Head of caudate nucleus (tissue), 42 donors: ENCODE results near the gene CXCL12.

Source experiments
- DNase-seq, 42 donors: peaks; one replicate each; pipeline versions ENCODE4 v3.0.0 to v3.0.0-alpha.2; 2020 to 2021; ENCODE audit warnings: mixed read lengths in 7 of 42
- intact Hi-C: fragments of 100-400 bp; cut with DNase I; formaldehyde crosslinking; loops from one replicate; pipeline ENCODE4 v1.15.0; 2022

The CXCL12 gene

GRCh38 chr10:44373341-44373995, 11.4 kb downstream of the CXCL12 start:
- no peak for DNase-seq

DNA sequence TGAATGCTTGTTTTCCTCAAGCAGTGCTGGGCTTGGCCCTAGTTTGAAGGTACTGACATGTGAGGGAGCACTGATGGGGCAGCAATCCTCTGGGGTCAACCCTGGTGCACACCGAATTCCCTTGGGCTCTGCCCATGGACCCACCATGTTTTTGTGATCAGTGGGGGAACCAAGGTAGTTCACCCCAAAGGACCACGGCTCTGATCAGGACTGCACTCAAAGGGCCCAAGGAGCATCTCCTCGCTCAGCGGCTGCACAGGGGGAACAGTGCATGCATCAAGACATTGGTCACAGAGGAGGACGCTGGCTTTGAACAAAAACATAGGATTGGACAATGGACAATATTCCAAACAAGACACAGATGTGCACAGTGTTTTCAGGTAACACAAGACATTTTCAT, 12.7 kb downstream of the CXCL12 start:
- no peak for DNase-seq
- intact Hi-C loops = no loop called here

More at GRCh38 chr10:44373341-44373995, 11.4 kb downstream of the CXCL12 start:
- intact Hi-C loops = no loop called here

- no peak for DNase-seq
- intact Hi-C loops = no loop called here
Observed at GRCh38 chr10:44370731-44371248, 14.1 kb downstream of the CXCL12 start.

- no peak for DNase-seq
- intact Hi-C loops = no loop called here
Observed at GRCh38 chr10:44369854-44370253, 15.0 kb downstream of the CXCL12 start.

DNA sequence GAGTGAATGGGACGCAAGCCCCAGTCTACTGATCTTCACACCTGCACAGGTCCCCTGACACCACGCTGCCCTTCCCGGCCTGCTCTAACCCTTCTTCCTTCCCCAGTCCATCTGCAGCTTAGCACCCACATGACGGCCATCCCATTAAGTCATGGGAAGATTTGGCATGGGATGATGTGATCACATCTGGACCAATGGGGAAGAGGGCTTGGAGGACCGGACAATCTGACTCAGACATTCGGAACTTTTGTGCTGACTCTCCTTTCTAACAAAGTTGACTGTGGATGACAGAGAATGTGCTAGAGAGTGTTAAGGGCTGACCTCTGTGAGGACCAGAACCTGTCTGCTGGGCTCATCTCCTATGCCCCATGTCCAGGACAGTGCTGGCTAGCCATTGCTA, 15.6 kb downstream of the CXCL12 start:
- intact Hi-C loops = no loop called here
- no peak for DNase-seq

- intact Hi-C loops = no loop called here
- no peak for DNase-seq
Observed at GRCh38 chr10:44368637-44369036, 16.3 kb downstream of the CXCL12 start.

GRCh38 chr10:44366941-44367630, 17.8 kb downstream of the CXCL12 start:
- intact Hi-C loops = no loop called here
- DNase-seq = no peak

- DNase-seq = no peak
- intact Hi-C loops = no loop called here
Observed at GRCh38 chr10:44364566-44364965, 20.3 kb downstream of the CXCL12 start.

DNA sequence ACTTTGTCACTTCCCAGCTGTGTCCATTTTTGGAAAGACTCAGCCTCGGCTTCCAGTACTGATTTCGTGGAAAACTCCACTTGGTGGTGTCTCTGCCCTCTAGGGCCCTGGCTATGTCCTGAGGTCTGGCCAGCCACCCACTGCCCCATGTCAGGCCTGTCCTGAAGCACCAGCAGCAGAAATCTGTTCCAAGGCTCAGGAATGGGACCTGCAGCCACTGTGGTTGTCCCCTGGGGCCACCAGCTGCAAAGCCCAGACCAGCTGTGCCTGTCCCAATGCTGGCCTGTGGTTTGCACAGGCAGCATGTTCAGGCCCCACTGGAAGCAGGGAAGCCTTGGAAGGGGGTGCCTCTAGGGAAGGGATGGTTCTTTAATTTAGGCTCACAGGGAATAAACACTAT, 21.2 kb downstream of the CXCL12 start:
- intact Hi-C loops = no loop called here
- DNase-seq = no peak

- DNase-seq = no peak
- intact Hi-C loops = no loop called here
Observed at GRCh38 chr10:44362866-44363711, 21.8 kb downstream of the CXCL12 start.

DNA sequence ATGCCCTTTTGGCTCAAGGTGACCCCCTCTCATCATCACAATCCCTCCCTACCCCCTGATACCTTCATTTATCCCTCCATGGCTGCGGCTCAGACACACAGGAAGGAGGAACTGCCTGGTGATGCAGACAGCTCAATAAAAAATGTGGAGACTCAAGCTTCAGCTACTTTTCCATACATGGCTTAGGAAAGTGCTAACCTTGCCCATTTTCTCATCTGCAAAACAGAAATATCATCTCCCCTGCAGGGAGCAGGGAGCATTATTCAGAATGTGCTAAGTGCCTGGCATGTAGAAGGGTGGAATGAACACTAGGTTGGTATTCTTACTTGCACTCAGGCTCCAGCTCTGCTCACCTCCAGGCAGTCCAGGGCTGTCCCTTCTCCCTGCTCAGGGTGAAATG, 23.8 kb downstream of the CXCL12 start:
- intact Hi-C loops = no loop called here
- DNase-seq = no peak

GRCh38 chr10:44358080-44358771, 26.7 kb downstream of the CXCL12 start:
- no peak for DNase-seq
- intact Hi-C loops = no loop called here

DNA sequence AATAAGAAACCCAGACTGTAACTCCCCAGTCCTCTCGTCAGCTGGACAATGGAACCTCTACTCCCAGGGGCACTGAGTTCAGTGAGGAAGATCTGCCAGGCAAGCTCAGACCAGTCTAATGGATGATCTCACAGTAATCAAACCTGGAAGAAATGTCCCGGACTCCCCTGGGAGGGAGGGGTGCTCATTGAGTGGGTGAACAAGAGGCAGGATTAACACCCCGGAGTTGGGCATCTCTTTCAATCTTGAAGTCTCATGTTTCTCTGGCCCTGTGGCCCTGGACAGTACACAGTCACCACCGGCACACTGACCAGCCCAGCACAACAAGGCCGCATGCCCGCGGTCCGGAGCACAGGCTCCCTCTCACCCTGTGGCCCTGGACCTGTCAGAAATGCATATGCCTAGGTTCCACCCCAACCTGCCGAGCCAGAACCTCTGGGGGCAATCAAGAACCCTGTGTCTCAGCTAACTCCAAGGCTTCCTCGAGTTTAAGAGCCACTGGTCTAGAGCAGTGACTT, 27.8 kb downstream of the CXCL12 start:
- no peak for DNase-seq
- intact Hi-C loops = no loop called here

DNA sequence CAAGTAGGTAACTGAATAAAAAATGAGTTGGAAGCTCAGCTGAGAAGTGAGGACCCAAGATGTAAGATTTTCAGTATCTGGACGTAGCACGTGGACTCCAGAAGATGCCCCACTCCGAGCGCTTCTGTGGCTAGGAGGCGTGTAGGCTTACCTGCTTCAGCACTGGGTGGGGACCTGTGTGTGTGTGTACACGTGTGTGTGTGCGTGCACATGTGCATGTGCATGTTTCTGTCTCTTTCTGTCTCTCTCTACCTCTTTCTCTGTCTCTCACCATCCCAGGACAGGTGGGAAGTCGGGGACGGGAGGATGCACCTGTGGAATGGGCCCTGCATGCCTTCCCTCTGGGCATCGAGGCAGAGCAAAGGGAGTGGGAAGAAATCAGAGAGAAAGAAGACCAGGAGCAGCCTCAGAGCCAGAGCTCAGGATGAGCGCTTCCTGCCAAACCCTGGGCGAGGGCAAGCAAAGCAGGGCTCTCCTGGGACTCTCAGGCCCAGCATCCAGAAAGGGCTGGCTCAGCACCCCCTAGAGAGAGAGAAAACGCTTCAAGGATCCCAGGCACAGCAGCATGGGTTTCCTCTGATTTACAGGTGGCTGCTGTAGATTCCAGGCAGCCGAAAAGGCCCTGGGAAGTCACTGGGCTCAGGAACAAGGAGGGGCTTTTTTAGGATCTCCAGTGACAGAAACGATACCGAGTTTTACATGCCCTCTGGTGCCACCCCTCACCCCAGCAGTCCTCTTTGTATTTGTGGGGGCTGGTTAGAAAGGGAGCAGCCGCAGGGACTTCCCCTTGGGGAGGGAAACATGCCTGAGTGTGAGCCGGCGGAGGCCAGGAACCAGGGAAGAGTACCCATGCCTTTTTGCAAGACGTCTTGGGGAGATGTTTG, 28.5 kb downstream of the CXCL12 start:
- no peak for DNase-seq
- intact Hi-C loops = no loop called here

- intact Hi-C loops = no loop called here
- DNase-seq = no peak
Observed at GRCh38 chr10:44355630-44356029, 29.3 kb downstream of the CXCL12 start.

- intact Hi-C loops = no loop called here
Observed at GRCh38 chr10:44354771-44355170, 30.1 kb downstream of the CXCL12 start.

DNA sequence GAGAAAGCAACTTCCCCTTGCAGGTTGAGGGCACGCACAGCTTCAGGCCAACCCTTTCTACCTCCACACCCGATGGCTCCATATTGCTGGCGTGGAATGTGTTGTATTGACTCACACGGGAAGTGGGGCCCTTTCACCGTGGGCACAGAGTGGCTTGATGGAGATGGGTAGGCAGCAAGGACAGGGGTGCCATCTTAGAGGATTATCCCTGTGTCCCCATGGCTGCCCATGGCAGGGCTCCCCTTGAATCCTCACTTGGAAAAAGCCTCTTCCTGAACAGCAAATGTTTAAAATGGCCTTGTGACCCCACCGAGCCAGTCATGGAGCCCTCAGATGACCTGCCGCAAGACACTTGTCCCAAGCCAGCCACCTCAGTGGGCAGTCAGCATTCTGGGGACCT, 31.2 kb downstream of the CXCL12 start:
- no peak for DNase-seq
- intact Hi-C loops = no loop called here

More at GRCh38 chr10:44354771-44355170, 30.1 kb downstream of the CXCL12 start:
- no peak for DNase-seq

DNA sequence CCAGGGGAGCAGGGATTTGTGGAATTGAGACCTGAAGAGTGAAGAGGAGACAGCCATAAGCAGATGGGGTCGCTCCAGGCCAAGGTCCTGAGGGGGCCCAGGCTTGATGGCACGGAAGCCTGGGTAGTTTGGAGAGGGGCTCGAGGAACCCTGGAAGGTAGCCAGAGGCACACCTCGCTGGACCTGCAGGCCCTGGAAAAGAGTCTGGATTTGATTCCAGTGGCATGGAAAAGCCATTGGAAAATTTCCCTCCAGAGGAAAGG, 31.8 kb downstream of the CXCL12 start:
- no peak for DNase-seq
- intact Hi-C loops = no loop called here
